GM20431 (cell line): ENCODE measurements around the gene SMIM13.

ENCODE experiments used
- in situ Hi-C: fragments of 300-500 bp; cut with MseI, MboI; formaldehyde crosslinking; loops from one replicate; pipeline ENCODE4 v1.15.0; 2020; ENCODE audit warnings: low sequenced_read_pairs; ENCODE audit not compliant: unreplicated experiment

SMIM13 gene

DNA sequence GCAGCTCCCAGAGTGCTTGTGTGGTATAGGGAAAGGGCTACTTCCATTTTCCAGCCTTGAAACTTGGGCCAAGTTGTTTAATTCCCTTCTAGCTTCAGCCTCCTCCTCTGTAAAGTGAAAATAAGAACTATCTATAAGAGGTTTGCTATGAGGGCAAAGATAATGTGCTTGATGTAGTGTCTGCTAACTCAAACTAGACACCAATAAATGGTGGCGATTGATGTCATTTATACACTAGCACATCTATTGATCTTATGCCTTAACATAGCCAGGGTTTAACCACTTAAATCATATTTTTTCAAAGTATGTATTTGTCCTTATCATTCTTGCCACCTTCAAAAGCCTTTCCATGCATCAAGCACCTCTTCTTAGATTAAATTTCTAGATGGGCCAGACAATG lies 83.6 kb downstream of the SMIM13 start:
- in situ Hi-C loops, result no loop called here

DNA sequence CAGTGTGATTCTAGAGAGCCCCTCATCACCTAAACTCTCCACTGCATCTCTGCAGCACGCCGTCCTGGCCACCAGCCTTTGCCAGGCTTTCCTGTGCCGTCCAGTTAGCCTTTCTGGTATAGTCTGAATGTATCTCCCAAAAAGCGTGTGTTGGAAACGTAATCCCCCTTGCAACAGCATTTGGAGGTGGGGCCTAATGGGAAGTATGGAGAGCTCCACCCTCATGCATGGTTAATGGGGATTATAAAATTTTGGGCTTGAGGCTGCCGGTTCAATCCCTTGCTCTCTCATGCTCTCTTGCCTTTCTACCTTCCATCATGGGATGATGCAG lies 85.4 kb downstream of the SMIM13 start:
- in situ Hi-C loops, result no loop called here

DNA sequence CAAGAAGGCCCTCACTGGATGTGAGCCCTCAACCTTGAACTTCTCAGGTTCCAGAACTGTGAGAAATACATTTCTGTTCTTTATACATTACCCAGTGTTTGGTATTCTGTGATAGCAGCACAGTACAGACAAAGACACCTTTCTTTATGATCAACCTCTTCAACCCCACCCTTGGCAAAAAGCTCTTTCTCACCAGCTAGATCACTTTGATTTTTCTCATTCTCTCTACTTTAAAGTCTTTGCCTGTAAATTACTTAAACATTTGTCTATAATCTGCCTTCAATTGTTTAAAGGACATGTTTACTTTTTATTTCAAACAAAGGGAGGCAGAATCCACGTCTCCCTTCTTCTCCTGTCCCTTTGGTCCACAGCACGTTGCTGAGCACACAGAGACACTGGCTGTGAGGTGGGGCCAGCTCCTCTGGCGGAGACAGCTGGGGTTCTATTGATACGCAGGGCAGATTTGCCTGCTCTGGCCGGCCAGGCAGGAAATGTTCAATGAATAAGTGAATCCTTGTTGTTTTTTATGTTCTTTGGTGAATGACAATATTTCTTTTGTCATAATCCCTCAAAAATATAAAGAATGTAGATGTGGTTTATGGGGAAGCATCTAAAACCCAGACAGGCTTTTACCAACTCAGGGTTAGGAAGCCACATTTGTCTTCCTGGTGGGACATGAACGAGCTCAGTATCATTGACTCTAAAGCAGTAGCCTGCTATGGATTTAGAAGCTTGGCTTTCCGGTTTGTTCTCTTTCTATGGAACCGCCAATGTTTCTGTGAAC lies 86.0 kb downstream of the SMIM13 start:
- in situ Hi-C loops, result no loop called here

DNA sequence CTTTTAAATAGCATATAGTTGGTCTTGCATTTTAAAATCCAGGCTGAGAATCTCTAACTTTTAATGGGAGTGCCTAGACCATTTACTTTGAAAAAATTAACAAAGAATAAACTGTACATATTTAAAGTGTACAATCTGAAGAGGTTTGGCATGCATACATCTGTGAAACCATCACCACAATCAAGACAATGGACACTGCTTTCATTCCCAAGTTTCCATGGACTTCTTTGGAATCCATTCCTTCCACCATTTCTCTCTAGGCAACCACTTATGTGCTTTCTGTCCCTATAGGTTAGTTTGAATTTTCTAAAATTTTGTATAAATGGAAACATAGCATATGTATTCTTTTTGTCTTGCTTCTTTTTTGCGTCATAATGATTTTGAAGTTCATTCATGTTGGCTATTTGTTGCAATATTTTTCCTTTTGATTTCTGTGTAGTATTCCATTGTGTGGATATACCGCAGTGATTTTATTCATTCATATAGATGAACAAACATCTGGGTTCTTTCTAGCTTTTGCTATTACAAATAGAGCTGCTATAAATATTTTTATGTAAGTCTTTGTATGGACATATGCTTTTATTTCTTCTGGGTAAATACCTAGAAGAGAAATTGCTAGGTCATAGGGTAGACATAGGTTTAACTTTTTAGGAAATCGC lies 88.0 kb downstream of the SMIM13 start:
- in situ Hi-C loops, result no loop called here

DNA sequence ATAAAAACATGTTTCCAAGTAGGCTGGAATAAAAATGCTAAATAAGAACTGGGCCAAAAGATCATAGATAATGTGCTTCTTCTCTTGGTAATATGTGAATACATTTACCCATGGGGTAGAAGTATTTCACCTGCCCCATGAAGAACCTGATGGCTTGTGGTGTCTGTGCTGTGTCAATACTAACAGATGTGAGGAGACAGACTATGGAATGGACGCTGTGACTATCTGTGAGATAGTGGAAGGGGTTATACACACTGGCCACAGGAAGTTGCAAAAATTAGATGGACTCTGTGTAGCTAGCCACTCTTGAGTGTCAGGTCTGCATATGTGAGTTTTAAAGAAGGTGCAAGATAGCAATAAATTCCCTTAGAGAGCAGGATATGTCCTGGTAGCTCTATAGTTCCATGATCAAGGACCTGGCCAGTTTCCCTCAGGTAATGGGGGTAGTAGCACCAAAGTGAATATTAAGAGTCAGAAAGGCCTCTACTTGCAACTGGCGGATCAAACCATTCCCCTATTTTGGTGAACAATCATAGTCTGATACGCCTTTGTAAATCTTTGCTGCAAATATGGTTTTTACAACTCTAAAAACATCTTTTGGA lies 90.2 kb downstream of the SMIM13 start:
- in situ Hi-C loops, result no loop called here

DNA sequence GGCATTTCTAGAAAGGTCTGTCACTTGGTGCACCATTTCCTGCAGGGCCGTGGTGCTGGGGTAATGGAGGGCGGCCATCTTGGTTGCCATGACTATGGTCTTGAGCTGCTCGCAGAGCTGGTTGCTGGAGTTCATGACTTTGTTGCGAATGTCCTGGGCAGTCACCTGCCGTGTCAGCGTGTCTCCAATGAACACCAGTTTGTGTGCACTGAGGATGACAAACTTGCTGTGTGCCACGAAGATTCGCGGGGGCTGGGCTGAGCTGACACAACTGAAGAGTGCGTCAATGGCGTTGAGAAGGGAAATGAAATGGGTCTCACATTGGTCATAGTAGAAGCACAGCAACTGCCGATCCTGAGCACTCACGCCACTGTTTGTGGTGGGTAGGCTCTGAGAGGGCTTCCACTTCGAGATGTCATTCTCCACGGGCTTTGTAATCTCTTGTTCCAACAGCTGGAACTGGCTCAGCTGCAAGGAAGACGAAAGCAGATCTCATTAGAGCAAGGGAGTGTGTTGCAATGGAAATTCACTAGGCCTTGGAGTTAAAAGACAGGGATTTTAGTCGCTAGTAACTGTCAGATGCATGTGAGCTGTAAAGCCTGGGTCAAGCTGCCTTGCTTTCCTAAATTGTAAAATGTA lies 91.7 kb downstream of the SMIM13 start:
- in situ Hi-C loops, result no loop called here

DNA sequence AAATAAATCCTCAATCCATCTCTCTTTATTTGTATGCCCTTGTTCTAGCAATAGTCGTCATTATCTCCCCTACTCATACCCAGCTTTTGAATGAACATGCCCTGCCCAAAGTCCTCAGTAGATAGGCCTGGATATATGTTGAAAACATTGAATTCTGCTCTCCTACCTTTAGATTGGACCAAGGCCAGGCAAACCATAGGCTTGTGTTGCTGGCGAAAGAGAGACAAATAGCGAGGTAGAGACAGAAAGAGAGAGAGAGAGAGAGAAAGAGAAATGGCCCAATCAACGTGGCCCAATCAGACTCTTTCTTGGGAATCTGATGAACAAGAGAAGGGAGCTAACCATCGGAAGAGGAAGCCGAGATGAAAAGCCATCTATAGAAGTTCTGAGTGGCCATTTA lies 93.7 kb downstream of the SMIM13 start:
- in situ Hi-C loops, result no loop called here
